Gastroesophageal sphincter (tissue), 3 donors: Measurements from ENCODE around the gene SASS6.

Experiments used
- CTCF ChIP-seq, 4 experiments: fragments of 200-600 bp in 2 of 4; fragments of 450-650 bp in 2 of 4; sonication (generic) in 1 of 4; IDR thresholded peaks; one replicate each; pipeline ENCODE4 v1.5.1; 2017 to 2019; ENCODE audit warnings: antibody characterized with exemption in 4 of 4, mild to moderate bottlenecking in 2 of 4, moderate library complexity in 2 of 4
- POLR2A ChIP-seq, 2 donors: fragments of 450-650 bp; IDR thresholded peaks; one replicate each; pipeline ENCODE4 v1.6.1; 2017; ENCODE audit warnings: antibody characterized with exemption in 2 of 2, mild to moderate bottlenecking in 2 of 2, moderate library complexity in 1 of 2

- TF ChIP-seq CTCF (IDR thresholded peaks at IDR 0.05), result no peak
- TF ChIP-seq POLR2A (IDR thresholded peaks at IDR 0.05), result no peak
Measured at GRCh38 chr1:100065969-100066227, 66.8 kb downstream of the SASS6 start.
